Activated CD8-positive, alpha-beta memory T cell treated with anti-CD3 and anti-CD28 coated beads, Interleukin-2, amount 50 U/mL, for 48 hours (primary cell): Measurements from ENCODE around the gene PRKN.

Experiments
- DNase-seq: peaks from one replicate; pipeline ENCODE4 v3.0.0-alpha.2; 2020

PRKN gene

DNA sequence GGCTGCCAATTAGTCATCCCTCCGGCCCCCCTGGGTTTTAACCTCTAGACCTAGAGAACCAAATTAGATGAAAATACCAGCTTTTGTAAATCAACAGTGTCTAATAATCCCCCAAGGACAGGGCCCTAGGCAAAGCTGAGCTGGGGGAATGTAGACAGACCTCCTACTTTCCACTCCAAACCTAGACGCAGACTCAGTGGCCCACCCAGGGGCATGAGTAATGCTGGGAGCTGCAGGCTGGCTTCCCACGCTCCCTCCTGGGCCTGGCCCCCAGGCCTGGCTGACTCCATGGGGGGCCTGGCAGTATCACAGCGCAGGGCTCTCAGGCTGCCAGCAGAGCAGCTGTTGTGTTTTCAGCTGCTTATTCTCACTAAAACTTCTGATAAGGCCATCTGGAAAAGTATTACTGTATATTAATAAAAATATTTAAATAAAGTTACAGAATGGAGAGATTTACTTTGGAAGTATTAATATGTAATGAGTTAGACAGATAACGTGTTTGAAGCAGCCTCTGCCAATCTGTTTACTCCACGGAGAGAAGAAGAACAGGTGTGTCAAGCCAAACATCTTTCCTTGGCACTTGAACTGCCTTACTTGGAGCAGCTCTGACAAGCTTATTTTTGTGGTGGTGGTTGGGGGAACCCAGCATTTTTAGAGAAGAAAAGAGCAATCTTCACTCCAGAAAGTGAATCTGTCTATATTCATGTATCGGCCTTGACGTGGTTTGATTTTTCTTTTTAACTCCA, 1309.7 kb downstream of the PRKN start:
- no peak for DNase-seq

DNA sequence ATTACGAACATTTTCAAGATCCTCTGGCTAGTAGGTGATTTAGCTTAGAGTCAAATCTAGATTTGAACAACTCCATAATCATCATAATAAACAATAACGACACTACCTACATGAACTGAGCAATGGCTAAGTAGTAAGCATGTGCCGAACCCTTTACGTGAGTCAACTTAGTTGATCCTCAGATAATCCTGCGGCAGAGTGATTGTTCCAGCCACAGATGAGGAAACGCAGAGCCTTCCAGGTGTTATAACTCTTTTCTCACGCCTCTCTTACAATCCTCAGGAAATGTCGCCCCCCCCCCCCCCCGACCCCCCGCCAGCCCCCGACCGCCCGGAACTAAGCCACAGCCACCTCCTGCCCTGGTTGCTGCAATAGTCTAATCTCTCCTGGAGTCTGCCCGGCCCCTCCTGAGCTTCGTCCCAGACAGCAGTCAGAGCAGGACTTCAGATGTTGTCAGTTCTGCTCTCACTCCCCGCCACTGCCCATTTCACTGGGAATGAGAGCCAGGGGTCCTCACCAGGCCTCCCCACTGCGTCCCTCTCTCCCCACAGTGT, 1312.2 kb downstream of the PRKN start:
- DNase-seq = no peak

DNA sequence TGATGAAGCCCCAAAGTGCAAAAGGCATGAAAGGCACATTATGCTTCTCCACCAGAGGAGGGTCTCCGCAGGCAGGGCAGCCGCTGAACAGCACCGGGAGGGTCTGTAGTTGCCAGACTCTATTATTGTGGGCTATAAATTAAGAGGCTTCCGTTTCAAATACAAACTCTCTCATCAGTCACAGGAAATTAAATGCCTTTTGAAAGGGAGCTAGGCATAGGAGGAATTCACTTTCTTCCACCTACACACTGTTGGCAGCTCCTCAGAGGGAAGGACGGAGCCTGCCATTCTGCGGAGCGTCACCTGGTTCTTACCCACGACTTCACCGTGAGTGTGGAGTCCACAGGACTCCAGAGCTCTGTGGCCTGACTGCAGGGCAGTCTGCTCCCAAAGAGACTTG, 1312.9 kb downstream of the PRKN start:
- DNase-seq = no peak

DNA sequence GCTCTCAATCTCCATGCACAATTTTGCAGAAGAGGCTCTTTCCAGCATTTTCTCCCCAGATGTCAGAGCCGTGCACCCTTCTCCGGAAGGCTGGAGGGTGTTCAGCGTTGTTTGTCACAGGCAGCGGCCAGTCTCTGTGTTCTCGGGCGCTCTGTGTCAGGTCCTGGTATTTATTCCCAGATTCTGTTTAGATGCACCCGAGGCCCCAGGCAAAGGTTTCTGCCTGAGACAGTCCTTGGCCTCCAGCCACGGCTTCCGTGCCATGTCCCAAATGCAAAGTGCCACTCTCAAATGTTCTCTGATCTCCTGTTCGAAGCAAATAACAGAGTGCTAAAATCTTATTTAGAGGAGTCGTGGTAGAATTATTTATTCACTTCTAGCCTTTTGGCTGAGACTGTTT, 1313.4 kb downstream of the PRKN start:
- DNase-seq = no peak

GRCh38 chr6:161413355-161413771, 1314.2 kb downstream of the PRKN start:
- DNase-seq = no peak

- DNase-seq = no peak
Observed at GRCh38 chr6:161412795-161413194, 1314.8 kb downstream of the PRKN start.

- DNase-seq = no peak
Observed at GRCh38 chr6:161411265-161411944, 1316.2 kb downstream of the PRKN start.

DNA sequence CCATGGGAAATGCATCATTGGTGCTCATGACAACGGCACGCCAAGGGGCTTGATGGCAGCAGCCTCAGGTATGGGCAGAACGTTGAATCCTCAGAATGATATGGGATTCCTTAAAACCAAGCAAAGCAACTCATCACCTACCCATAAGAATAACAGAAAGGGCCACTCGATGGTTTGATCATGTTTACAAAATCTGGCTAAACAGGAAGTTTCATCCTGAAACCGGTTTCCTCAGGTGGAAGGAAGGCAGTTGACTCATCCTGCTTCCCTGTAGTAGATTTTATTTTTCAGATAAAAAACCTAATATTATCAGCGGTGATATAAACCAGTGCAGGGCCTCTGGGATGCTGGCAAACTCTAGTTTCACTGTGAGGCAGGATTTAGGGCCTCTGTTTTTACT, 1316.8 kb downstream of the PRKN start:
- DNase-seq = no peak

GRCh38 chr6:161410076-161410475, 1317.5 kb downstream of the PRKN start:
- no peak for DNase-seq

GRCh38 chr6:161409353-161409752, 1318.2 kb downstream of the PRKN start:
- no peak for DNase-seq

DNA sequence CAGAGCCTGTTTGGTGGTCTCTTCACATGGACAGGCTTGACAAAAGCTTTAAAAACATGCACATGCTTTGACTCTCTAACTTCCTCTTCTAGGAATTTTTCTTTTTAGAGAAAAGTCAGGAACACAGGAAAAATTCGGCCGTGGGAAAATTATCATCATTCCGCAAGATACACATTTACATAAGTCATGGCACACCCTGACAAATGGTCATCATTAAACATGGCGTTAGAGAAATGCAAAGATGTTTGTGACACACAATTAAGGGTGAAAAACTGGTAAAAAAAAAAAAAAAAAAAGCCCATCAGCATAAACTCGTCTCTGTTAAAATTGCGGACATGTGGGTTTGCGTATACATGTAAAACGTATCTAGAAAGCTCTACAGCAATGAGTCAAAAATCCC, 1319.5 kb downstream of the PRKN start:
- DNase-seq = no peak

GRCh38 chr6:161407581-161407980, 1320.0 kb downstream of the PRKN start:
- DNase-seq = no peak

DNA sequence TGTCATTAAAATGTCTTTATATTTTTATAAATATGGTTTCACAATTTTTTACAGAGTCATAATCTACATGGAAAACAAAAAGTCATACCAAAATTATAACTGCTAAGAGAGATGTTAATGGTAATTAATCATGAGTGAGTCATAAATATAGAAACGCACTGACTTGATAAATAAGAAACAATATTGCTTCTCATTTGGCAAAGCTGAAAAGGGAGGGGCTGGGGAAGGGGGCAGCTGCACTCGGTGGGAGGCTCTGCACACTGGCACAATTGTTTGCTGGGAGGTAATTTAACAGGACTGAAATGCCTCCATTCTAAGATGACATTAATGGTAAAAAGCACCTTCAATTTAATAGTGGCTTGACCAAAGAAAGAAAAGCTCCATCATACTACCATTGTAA, 1320.5 kb downstream of the PRKN start:
- DNase-seq = no peak

GRCh38 chr6:161406646-161407045, 1320.9 kb downstream of the PRKN start:
- DNase-seq = no peak

DNA sequence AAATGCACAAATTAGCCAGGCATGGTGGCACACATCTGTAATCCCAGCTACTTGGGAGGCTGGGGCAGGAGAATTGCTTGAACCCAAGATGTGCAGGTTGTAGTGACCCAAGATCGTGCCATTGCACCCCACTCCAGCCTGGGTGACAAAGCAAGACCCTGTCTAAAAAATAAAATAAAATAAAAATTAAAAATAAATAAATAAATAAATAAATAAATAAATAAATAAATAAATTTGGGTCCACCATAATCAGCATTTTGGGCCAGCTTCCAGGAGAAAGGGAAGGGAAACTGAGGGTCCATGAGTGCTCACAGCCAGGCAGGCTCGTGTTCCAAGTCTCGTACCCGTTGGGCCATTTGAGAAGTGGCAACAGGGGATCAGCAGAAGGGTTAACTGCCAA, 1322.1 kb downstream of the PRKN start:
- no peak for DNase-seq

DNA sequence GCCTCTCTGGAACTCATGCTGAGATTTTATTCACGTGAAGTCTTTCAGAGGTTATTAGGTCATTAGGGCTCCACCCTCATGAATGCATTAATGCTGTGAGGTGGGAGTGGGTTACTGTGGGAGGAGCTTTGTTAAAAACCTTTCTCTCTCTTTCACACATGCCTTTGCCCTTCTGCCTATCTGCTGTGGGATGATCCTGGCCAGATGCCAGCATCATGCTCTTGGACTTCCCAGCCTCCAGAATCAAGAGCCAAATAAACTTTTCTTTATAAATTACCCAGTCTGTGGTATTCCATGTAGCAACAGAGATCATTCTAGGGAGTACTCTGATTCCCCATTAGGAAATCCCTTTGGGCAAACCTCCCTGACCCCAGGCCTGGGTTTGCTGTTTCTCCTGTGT, 1323.8 kb downstream of the PRKN start:
- no peak for DNase-seq

- no peak for DNase-seq
Observed at GRCh38 chr6:161401587-161402309, 1325.8 kb downstream of the PRKN start.

GRCh38 chr6:161400671-161401070, 1326.9 kb downstream of the PRKN start:
- no peak for DNase-seq

GRCh38 chr6:161396539-161396938, 1331.0 kb downstream of the PRKN start:
- no peak for DNase-seq

GRCh38 chr6:161395716-161396231, 1331.8 kb downstream of the PRKN start:
- DNase-seq = no peak

DNA sequence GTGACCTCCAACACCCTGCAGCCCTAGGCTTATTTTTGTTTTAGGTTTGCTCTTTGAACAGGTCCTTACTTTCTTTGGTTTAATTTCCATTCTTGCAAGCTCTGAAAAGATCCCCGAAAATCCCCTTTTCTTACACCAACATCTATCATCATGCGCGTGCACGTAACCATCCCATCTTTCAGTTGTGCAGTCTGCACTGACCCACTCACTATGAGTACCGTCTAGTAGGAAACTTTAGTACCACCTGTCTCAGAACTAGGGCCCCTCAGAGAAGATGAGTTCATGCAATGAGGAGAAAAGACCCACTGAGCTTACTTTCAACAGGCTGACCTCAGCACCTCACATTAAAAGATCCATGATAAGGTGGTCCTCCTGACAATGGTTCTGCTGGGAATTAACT, 1333.1 kb downstream of the PRKN start:
- DNase-seq = no peak

- no peak for DNase-seq
Observed at GRCh38 chr6:161393839-161394364, 1333.7 kb downstream of the PRKN start.

DNA sequence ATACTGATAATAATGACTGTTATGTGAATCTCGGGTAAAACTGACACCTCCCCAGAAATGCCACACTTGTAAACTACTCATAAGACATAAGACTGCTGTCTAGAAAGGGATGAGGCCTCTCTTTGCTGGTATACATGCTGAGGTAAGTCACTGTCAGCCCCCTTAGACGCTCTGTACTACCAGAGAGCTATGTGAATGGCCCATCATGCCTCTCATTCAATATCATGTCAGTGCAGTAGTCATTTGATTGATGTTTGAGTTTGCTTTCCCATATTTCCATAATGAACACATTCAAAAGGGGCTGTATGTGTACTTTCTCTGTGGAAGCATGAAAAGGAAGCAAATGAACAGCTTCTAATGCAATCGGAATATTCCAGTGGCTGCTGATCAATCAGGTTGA, 1334.3 kb downstream of the PRKN start:
- DNase-seq = no peak
